ENCODE measurements around the gene ABTB1. TPM values are rescaled to one million over a fixed set of nuclear protein-coding genes. Genes with fewer than 3 reads are reported as not detected.

ABTB1 gene
- total and polyA plus RNA-seq, 9 of the 15 experiments (the other 6 are each of a cell fraction or from before 2014, with no cell fraction given) = 0.04 to 2.3 (median 0.55) TPM; not detected in 1

Other genes starting within 250 kb of the ABTB1 start
- gene TPRA1, start 82.2 kb upstream of the ABTB1 start, total RNA-seq (2014; rRNA removed) = 18.6 and 23.2 TPM in 2 replicates
- gene TPRA1, start 82.2 kb upstream of the ABTB1 start, total RNA-seq (2014; rRNA removed; fragmentation: Illumina TruSeq; extraction: Trizol) = 3.7 and 7.3 TPM in 2 replicates
- gene TPRA1, start 82.2 kb upstream of the ABTB1 start, total RNA-seq (2015; rRNA removed; fragmentation: Illumina TruSeq; extraction: Trizol) = 9.2 and 10.3 TPM in 2 replicates
- gene TPRA1, start 82.2 kb upstream of the ABTB1 start, total RNA-seq (2021) = 19.4 and 21.5 TPM in 2 replicates
- gene TPRA1, start 82.2 kb upstream of the ABTB1 start, polyA plus RNA-seq (2011; rRNA removed) = 13.9 and 18.2 TPM in 2 replicates
- gene TPRA1, start 82.2 kb upstream of the ABTB1 start, polyA plus RNA-seq (2014; fragmentation: Illumina TruSeq; extraction: Trizol) = 11.1 and 13.2 TPM in 2 replicates
- gene TPRA1, start 82.2 kb upstream of the ABTB1 start, polyA plus RNA-seq (2014; fragmentation: Nextera tagmentation; extraction: Ambion mirVana) = 1 to 10 TPM in 1 of 2 experiments, under 1 TPM in 1; 0.66 to 1.4 TPM
- gene TPRA1, start 82.2 kb upstream of the ABTB1 start, polyA plus RNA-seq (2014; rRNA removed) = 16.7 and 19.5 TPM in 2 replicates
- 114 and 127 TPM in 2 replicates for gene MCM2, start 74.5 kb upstream of the ABTB1 start, total RNA-seq (2014; rRNA removed)
- 42.8 and 53.3 TPM in 2 replicates for gene MCM2, start 74.5 kb upstream of the ABTB1 start, total RNA-seq (2014; rRNA removed; fragmentation: Illumina TruSeq; extraction: Trizol)
- 74.8 and 78.4 TPM in 2 replicates for gene MCM2, start 74.5 kb upstream of the ABTB1 start, total RNA-seq (2015; rRNA removed; fragmentation: Illumina TruSeq; extraction: Trizol)
- gene MCM2, start 74.5 kb upstream of the ABTB1 start, total RNA-seq (2021) = 132 and 139 TPM in 2 replicates
- 85.3 and 107 TPM in 2 replicates for gene MCM2, start 74.5 kb upstream of the ABTB1 start, polyA plus RNA-seq (2011; rRNA removed)
- gene MCM2, start 74.5 kb upstream of the ABTB1 start, polyA plus RNA-seq (2014; fragmentation: Illumina TruSeq; extraction: Trizol) = 67.5 and 83.1 TPM in 2 replicates
- 1 to 10 TPM; 5.8 to 5.9 TPM for gene MCM2, start 74.5 kb upstream of the ABTB1 start, polyA plus RNA-seq (2014; fragmentation: Nextera tagmentation; extraction: Ambion mirVana)
- 76.5 and 83.7 TPM in 2 replicates for gene MCM2, start 74.5 kb upstream of the ABTB1 start, polyA plus RNA-seq (2014; rRNA removed)
- gene PODXL2, start 43.8 kb upstream of the ABTB1 start, total RNA-seq (2014; rRNA removed) = 52.5 and 59.1 TPM in 2 replicates
- gene PODXL2, start 43.8 kb upstream of the ABTB1 start, total RNA-seq (2014; rRNA removed; fragmentation: Illumina TruSeq; extraction: Trizol) = 16.1 TPM in 2 replicates
- gene PODXL2, start 43.8 kb upstream of the ABTB1 start, total RNA-seq (2015; rRNA removed; fragmentation: Illumina TruSeq; extraction: Trizol) = 21.9 and 22.3 TPM in 2 replicates
- gene PODXL2, start 43.8 kb upstream of the ABTB1 start, total RNA-seq (2021) = 39.6 and 42.4 TPM in 2 replicates
- 19.2 and 20.3 TPM in 2 replicates for gene PODXL2, start 43.8 kb upstream of the ABTB1 start, polyA plus RNA-seq (2011; rRNA removed)
- 22.1 and 27.7 TPM in 2 replicates for gene PODXL2, start 43.8 kb upstream of the ABTB1 start, polyA plus RNA-seq (2014; fragmentation: Illumina TruSeq; extraction: Trizol)
- gene PODXL2, start 43.8 kb upstream of the ABTB1 start, polyA plus RNA-seq (2014; fragmentation: Nextera tagmentation; extraction: Ambion mirVana) = under 1 TPM; 0.03 to 0.07 TPM
- gene PODXL2, start 43.8 kb upstream of the ABTB1 start, polyA plus RNA-seq (2014; rRNA removed) = 49.0 and 50.3 TPM in 2 replicates
- gene MGLL, start 149.6 kb downstream of the ABTB1 start, total RNA-seq (2014; rRNA removed) = 0.32 TPM in 1 of 2 replicates, not detected in the other
- gene MGLL, start 149.6 kb downstream of the ABTB1 start, total RNA-seq (2014; rRNA removed; fragmentation: Illumina TruSeq; extraction: Trizol) = not detected in 2 replicates
- gene MGLL, start 149.6 kb downstream of the ABTB1 start, total RNA-seq (2015; rRNA removed; fragmentation: Illumina TruSeq; extraction: Trizol) = not detected in 2 replicates
- 0.18 and 0.60 TPM in 2 replicates for gene MGLL, start 149.6 kb downstream of the ABTB1 start, total RNA-seq (2021)
- gene MGLL, start 149.6 kb downstream of the ABTB1 start, polyA plus RNA-seq (2011; rRNA removed) = not detected in 2 replicates
- gene MGLL, start 149.6 kb downstream of the ABTB1 start, polyA plus RNA-seq (2014; fragmentation: Illumina TruSeq; extraction: Trizol) = not detected in 2 replicates
- gene MGLL, start 149.6 kb downstream of the ABTB1 start, polyA plus RNA-seq (2014; fragmentation: Nextera tagmentation; extraction: Ambion mirVana) = not detected
- gene MGLL, start 149.6 kb downstream of the ABTB1 start, polyA plus RNA-seq (2014; rRNA removed) = 0.12 TPM in 1 of 2 replicates, not detected in the other
- gene KBTBD12, start 242.3 kb downstream of the ABTB1 start, total RNA-seq (2014; rRNA removed) = not detected in 2 replicates
- gene KBTBD12, start 242.3 kb downstream of the ABTB1 start, total RNA-seq (2014; rRNA removed; fragmentation: Illumina TruSeq; extraction: Trizol) = not detected in 2 replicates
- not detected in 2 replicates for gene KBTBD12, start 242.3 kb downstream of the ABTB1 start, total RNA-seq (2015; rRNA removed; fragmentation: Illumina TruSeq; extraction: Trizol)
- not detected in 2 replicates for gene KBTBD12, start 242.3 kb downstream of the ABTB1 start, total RNA-seq (2021)
- not detected in 2 replicates for gene KBTBD12, start 242.3 kb downstream of the ABTB1 start, polyA plus RNA-seq (2011; rRNA removed)
- gene KBTBD12, start 242.3 kb downstream of the ABTB1 start, polyA plus RNA-seq (2014; fragmentation: Illumina TruSeq; extraction: Trizol) = not detected in 2 replicates
- gene KBTBD12, start 242.3 kb downstream of the ABTB1 start, polyA plus RNA-seq (2014; fragmentation: Nextera tagmentation; extraction: Ambion mirVana) = not detected
- gene KBTBD12, start 242.3 kb downstream of the ABTB1 start, polyA plus RNA-seq (2014; rRNA removed) = not detected in 2 replicates

All from K562 (cell line).